Measurements from ENCODE around the gene ADAR. TPM values are rescaled to one million over a fixed set of nuclear protein-coding genes. Genes with fewer than 3 reads are reported as not detected.

ADAR gene, protein sequence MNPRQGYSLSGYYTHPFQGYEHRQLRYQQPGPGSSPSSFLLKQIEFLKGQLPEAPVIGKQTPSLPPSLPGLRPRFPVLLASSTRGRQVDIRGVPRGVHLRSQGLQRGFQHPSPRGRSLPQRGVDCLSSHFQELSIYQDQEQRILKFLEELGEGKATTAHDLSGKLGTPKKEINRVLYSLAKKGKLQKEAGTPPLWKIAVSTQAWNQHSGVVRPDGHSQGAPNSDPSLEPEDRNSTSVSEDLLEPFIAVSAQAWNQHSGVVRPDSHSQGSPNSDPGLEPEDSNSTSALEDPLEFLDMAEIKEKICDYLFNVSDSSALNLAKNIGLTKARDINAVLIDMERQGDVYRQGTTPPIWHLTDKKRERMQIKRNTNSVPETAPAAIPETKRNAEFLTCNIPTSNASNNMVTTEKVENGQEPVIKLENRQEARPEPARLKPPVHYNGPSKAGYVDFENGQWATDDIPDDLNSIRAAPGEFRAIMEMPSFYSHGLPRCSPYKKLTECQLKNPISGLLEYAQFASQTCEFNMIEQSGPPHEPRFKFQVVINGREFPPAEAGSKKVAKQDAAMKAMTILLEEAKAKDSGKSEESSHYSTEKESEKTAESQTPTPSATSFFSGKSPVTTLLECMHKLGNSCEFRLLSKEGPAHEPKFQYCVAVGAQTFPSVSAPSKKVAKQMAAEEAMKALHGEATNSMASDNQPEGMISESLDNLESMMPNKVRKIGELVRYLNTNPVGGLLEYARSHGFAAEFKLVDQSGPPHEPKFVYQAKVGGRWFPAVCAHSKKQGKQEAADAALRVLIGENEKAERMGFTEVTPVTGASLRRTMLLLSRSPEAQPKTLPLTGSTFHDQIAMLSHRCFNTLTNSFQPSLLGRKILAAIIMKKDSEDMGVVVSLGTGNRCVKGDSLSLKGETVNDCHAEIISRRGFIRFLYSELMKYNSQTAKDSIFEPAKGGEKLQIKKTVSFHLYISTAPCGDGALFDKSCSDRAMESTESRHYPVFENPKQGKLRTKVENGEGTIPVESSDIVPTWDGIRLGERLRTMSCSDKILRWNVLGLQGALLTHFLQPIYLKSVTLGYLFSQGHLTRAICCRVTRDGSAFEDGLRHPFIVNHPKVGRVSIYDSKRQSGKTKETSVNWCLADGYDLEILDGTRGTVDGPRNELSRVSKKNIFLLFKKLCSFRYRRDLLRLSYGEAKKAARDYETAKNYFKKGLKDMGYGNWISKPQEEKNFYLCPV
- total RNA-seq = 73.6 and 79.6 TPM in 2 replicates

DNA sequence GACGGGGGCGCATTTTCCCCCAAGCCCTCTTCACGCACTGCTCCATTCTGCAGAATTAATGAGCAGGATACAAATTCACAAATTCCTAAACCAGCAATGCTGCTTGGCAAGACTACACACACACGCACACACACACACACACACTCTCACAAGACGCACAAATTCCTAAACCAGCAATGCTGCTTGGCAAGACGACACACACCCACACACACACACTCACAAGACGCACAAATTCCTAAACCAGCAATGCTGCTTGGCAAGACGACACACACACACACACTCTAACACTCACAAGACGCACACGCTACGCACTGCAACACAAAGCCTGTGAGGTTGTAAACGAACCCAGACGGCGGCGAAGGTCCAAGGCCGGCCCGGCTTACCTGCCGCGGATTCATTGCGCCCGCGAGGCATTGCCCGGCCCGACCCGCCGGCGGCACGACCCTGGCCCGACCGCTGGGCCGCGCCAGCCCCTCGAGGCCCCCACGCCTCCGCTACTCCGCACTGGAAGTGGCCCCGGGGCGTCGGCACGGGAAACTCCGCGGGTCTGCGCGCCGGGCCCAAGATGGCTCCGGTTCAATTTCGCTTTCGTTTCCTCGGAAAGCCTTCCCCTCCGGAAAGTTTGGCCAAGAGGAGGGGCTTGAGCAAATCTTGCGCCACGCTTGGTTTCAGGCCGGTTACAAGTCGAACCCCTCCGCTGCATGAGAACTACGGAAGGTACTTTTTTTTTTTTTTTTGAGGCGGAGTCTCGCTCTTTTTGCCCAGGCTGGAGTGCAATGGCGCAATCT is at the start of gene ADAR:
ADAR (minus strand) TSS at position 578 of the 788 bp plus-strand sequence; CDS start at position 398, 180 bp downstream.

DNA sequence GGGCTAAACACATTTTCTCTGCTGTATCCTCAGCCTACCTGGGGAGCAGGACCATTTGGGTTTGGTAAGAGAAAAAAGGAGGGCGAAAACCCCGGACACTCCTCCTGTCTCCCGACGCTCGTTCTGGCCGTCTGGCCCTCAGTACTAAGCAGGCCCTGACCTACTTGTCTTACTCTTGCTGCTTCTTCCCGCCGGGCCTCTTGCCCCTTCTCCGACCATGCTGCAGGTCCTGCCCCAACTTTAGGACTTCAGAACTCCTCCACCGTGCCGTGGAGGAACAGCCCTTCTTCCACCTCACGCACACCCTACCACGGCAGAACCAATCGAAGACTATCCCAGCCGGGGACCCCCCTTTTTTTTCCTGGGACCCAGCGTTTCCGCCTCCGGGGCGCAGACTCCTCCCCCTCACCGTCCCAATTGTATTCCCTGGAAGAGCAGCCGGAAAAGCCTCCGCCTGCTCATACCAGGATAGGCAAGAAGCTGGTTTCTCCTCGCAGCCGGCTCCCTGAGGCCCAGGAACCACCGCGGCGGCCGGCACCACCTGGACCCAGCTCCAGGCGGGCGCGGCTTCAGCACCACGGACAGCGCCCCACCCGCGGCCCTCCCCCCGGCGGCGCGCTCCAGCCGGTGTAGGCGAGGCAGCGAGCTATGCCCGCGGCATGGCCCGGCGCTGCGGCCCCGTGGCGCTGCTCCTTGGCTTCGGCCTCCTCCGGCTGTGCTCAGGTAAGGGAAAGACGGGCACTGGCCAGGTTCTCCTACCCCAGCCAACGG is 40.4 kb downstream of the ADAR start, which contains the start of gene CHRNB2:
CHRNB2 (plus strand) TSS at position 393 of the 771 bp plus-strand sequence; CDS start at position 660, 267 bp downstream.

GRCh38 chr1:154557939-154558719 is 49.9 kb downstream of the ADAR start, which contains the start of gene UBE2Q1:
TSS of gene UBE2Q1 (minus strand) at chr1:154558662. CDS start at chr1:154558553, 109 bp downstream.

Other genes with a start within 250 kb of the ADAR start
- gene IL6R, start 202.8 kb downstream of the ADAR start, total RNA-seq = 2.9 and 3.1 TPM in 2 replicates
- 2.5 and 2.7 TPM in 2 replicates for gene TDRD10, start 106.0 kb downstream of the ADAR start, total RNA-seq
- 41.9 and 59.6 TPM in 2 replicates for gene SHE, start 105.8 kb downstream of the ADAR start, total RNA-seq
- gene UBE2Q1, start 49.5 kb downstream of the ADAR start, total RNA-seq = 28.5 and 29.1 TPM in 2 replicates
- gene CHRNB2, start 40.4 kb downstream of the ADAR start, total RNA-seq = not detected in 2 replicates

Measured in endothelial cell of coronary artery (primary cell).